GM21717 (cell line): ENCODE results near the gene ADK.

Experiments
- ATAC-seq: cut with Tn5 transposase; IDR thresholded peaks from one replicate; pipeline ENCODE4 v1.9.1; 2021; ENCODE audit warnings: mild to moderate bottlenecking, moderate library complexity; ENCODE audit not compliant: unreplicated experiment

The ADK gene

DNA sequence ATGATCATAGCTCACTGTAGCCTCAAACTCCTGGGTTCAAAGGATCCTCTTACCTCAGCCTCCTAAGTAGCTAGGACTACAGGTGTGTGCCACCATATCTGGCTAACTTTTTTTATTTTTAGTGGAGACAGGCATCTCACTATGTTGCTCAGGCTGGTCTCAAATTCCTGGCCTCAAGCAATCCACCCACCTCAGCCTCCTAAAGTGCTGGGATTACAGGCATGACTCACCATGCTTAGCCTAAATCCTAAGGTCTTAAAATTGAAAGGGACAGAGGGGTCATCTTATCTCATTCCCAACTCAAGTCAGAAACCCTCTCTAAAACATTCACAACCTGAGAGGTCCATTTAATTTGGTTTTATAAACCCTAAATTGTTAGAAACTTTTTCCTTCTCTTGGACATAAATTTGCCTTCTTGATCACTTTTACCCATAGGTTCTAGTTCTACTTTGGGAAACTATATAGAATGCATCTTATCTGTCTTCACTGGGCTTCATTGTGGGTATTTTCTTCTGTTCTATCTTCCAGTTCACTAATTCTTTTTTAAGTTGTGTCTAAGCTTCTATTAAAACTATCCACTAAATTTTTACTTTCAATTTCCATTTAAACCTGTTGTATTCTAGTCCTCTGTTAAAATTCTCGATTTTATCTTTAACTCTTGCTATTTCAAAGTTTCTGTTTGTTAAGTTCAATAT is 492.0 kb downstream of the ADK start:
- no peak for ATAC-seq

DNA sequence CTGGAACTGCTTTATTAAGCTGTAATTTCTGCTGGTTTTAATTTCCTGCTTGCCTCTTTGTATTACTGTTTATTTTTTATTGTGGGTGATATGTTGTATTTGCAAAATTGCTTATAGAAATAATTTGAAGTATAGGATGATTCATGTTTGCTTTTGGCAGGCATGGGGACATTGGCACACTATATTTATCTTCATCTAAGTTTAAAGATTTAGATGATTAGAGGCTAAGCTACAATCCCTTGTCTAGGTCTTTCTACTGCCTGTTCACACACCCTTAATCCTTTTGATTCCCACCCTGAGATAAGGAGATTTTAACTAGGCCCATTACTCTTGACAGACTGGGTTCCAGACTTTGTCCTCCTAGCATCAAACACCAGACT is 492.6 kb downstream of the ADK start:
- no peak for ATAC-seq

GRCh38 chr10:74644738-74645137 is 493.7 kb downstream of the ADK start:
- no peak for ATAC-seq

GRCh38 chr10:74645692-74646091 is 494.7 kb downstream of the ADK start:
- ATAC-seq: no peak

DNA sequence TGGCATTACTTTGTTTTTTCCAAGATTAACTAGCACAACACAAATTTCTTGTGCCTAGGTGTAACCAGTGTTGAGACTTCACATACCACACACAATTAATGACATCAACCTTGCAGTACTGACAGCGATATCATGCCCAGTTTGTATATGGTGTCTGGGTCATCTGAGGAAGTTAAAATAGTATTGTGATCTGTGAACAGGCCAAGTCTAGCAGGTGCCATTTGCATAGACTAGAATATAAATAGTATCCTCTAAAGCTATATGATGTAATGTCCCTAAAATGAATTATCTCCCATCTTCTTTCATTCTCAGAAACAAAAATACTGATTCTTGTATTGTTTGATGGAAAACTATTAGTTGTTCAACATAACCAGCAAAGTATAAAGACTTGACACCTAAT is 499.6 kb downstream of the ADK start:
- no peak for ATAC-seq

DNA sequence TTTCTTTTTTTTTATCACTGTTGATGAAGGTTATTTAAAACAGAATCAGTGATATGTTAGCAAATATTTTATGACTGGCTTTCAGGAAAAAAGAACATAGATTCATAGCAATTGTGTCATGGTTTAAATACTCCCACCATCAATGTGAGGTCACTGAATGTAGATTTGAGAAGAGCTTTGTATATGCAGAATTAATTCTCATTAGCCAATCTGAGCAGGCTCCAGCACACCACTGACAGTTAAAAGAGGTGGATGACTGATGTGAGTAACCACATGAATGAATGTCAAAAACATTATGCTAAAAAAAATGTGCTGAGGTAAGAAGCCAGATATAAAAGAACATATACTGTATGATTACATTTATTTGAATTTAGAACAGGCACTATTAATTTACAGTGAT is 500.5 kb downstream of the ADK start:
- ATAC-seq: no peak

GRCh38 chr10:74652664-74653063 is 501.6 kb downstream of the ADK start:
- no peak for ATAC-seq

DNA sequence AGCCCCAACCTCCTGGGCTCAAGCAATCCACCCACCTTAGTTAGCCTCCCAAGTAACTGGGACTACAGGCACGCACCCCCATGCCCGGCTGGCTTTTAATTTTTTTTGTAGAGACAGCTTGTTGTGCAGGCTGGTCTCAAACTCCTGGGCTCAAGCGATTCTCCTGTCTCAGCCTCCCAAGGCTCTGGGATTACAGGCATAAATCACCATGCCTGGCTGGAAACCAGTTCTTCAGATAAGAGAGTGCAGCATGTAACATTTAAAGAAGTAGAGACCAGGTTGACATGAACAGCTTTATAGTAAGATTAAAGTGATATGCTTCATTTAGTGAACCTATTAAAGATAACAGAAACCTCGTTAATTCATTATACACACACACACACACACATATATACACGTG is 507.5 kb downstream of the ADK start:
- no peak for ATAC-seq

- ATAC-seq: no peak
Measured at GRCh38 chr10:74662635-74663034, 511.6 kb downstream of the ADK start.

DNA sequence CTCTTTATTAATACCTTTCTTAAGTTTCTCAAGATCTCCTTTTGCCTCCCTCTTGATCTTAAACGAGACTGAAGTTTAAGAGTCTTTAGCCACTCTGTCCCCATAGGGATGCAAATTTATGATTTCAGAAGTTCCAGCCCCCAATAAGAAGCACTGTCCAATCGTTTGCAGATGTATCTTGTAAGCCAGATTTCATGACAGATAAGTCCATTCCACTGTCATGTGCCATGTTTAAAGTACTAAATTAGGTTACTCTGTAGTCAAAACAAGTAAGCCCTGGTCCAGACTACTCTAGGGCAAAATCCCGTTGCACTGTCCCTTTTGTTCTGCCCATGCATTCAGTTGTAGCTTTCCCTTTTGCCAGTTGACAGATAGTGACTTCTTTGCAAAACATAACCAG is 518.2 kb downstream of the ADK start:
- no peak for ATAC-seq

DNA sequence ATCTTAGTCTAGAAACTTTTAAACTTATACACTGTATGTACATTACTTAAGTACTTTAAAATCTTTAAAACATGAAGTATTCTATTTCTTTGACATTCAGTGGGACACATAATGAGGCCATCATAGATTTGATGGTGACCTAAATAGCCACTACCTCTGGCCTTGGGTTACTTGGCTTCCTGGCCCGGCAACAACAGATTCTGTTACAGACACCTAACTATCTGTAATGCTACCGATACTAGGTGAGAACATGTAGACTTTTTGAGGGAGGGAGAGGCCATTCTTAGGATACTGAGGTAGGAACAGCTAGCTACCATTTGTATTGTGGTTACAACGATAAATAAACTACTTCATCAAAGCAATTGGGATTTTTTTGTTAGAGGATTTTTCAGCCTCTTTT is 520.7 kb downstream of the ADK start:
- no peak for ATAC-seq

- ATAC-seq: no peak
Measured at GRCh38 chr10:74672430-74673165, 521.6 kb downstream of the ADK start.

DNA sequence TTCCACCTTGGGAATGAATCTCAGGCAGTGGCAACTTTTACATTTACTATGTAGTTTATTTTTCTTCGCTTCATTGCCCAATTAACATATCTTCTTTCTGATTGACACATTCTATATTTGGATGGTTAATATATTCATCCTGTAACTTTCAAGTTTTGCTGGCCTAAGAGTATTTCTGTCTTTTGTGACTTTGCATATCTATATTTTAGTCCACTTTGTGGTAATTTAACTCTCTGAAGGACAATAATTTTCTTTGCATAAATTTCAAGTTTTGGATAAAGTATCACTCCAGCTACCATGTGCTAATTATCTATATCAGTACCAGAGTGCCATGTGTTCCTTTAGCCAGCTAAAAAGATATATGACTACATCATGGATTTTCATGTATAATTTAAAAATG is 523.9 kb downstream of the ADK start:
- ATAC-seq: no peak

DNA sequence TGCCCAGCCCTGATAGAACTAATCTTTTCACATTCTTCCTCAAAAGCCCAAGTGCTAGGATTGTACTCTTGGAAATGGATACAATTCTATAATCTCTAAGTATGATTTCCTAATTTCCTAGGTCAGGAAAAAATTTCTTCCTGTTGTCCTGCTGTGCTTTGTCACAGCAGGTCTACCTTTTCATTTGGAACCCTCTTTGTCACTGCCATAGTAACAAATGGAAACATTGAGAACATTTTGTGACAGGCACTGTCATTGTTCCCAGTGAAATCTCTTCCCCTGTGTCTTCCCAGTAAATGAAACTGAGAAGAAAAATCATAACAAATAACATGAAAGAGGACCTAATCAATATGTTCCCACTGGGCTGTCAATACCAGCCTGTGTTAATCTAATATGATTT is 524.5 kb downstream of the ADK start:
- no peak for ATAC-seq

DNA sequence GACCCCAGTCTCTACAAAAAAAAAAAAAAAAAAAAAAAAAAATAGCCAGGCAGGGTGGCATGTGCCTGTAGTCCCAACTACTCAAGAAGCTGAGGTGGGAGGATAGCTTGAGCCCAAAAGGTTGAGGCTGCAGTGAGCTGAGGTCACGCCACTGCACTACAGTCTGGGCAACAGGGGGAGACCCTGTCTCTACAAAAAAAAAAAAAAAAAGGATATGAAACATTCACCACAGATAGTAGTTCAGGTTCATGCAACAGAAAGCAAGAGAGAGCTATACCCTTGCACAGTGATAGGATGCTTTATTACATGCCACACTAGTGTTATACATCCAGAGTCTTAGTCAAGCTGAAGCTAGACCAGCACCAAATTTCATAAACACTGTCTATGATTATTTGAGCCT is 526.9 kb downstream of the ADK start:
- peak; percentile 80 for ATAC-seq

GRCh38 chr10:74681917-74682627 is 531.1 kb downstream of the ADK start:
- ATAC-seq: no peak

DNA sequence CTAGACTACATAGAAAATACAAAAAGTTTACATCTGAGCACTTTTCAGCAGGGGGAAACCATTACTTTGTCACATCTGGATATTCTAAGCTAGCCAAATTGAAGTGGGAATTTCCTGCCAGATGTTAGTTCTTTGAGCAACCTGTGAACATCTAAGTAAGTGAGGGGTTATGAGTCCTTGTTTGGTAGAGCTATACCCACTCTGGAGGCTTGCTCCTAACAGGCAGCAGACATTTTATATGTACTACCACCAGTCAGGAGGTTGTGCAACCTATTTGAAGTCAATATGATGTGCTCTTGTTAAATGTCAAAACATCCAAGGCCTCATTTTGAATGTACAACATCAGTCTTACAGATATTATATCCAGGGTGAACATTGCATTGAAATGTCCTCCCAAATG is 532.0 kb downstream of the ADK start:
- no peak for ATAC-seq

GRCh38 chr10:74683621-74684364 is 532.8 kb downstream of the ADK start:
- no peak for ATAC-seq

DNA sequence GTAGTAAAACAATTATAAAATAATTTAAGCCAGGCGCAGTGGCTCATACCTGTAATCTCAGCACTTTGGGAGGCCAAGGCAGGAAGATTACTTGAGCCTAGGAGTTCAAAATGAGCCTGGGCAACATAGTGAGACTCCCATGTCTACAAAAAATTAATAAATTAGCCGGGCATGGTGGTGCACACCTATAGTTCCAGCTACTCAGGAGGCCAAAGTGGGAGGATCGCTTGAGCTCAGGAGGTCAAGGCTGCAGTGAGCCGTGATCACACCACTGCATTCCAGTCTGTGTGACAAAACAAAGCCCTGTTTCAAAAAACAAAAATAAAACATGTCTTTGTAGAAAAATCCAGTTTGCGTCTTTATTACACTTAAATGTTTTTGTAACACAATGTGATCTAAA is 533.4 kb downstream of the ADK start:
- no peak for ATAC-seq

- no peak for ATAC-seq
Measured at GRCh38 chr10:74685564-74685963, 534.5 kb downstream of the ADK start.

DNA sequence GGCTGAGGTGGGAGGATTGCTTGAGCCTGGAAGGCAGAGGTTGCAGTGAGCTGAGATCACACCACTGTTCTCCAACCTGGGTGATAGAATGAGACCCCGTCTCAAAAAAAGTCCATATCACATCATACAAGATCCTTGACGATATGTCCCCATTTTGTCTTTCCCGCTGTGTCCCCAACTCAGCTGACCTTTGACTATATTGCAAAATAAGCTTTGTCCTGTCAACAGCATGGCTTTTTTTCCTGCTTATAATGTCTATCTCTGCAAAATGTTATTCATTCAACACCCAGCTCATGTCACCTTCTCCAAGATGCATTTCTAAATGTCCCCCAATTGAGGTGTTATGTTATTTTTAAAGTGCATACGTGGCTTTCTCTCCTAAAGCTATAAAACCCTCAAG is 539.4 kb downstream of the ADK start:
- no peak for ATAC-seq
